ENCODE results near the gene SLC25A30.

Gene SLC25A30

DNA sequence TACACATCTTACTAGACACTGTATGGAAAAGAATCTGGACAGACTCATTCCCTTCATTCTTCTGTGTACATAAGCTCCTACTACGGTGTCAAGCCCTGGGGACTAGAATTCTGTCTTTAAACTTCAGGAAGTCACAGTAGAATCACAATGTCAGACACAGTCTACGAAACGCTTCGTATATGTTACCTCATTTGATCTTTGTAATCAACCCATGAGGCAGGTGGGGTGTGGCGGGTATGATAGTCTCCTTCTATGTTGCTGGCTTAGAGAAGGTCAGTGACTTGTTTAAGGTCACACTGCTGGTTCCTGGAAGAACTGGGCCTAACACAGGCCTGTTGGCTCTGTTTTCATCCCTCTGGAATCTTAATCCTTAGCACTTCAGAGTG is 45.0 kb downstream of the SLC25A30 start:
- peaks cover 18% of the 10 kb centered on the region for H3K4me1 Mint-ChIP-seq
- H3K36me3 Mint-ChIP-seq (ENCODE audit: low read depth): peaks cover 2% of the 10 kb centered on the region
- H3K27me3 Mint-ChIP-seq: no peaks in the 10 kb centered on the region
- no peak for ATAC-seq
- H3K27ac Mint-ChIP-seq: no peak overlapping the region
- no peaks in the 10 kb centered on the region for H3K9me3 Mint-ChIP-seq
- no peak overlapping the region for H3K4me3 Mint-ChIP-seq
- no peak for DNase-seq

DNA sequence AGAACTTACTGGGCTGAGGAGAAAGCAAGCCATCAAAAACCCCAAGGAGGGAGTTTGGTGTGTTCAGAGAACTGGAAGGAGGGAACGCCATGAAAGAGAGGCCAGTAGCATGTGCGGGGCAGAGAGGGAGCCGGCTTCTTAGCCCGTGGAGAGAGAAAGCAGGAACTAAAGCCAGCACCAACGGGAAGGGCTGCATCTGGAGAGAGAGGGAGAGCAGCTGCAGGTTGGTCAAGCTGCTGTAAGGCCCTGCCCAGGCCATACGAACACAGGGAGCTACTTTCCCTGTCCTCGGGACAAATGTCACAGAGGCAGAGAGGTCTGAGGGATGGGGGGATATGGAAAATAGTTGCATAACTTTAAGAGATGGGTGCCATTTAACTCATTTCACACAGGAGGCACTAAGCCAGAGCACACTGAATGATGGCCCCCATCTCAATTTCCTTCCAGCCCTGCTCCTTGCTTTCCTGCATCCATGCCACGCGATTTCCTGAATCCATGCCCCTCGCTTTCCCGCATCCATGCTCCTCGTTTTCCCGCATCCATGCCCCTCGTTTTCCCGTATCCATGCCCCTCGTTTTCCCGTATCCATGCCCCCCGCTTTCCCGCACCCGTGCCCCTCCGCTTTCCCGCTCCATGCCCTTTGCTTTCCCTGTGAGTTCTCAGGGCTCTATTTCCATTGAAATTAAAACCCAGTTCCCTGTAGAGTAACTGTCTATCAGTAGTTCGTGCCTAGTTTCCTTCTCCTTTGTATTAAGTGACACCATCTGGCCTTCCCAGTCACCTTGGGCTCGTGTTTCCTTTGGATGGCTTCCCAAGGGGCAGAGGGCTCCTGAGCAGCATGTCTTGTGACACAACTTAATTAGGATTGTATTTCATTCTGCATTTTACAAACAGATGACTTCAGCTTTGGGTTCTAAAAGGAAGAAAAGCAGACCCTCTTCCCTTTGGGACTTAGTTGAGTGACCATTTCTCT is 45.7 kb downstream of the SLC25A30 start:
- no peak for DNase-seq
- no peak for ATAC-seq
- Mint-ChIP-seq H3K9me3 (no peaks in the 10 kb centered on the region), H3K36me3 (ENCODE audit: low read depth) (peaks cover 2% of the 10 kb centered on the region), H3K4me3 (no peak overlapping the region), H3K27ac (no peak overlapping the region), H3K27me3 (no peaks in the 10 kb centered on the region), H3K4me1 (peaks cover 25% of the 10 kb centered on the region)

- Mint-ChIP-seq H3K27ac (no peak overlapping the region), H3K9me3 (no peaks in the 10 kb centered on the region), H3K4me3 (no peak overlapping the region), H3K4me1 (peaks cover 34% of the 10 kb centered on the region), H3K36me3 (ENCODE audit: low read depth) (peaks cover 2% of the 10 kb centered on the region), H3K27me3 (no peaks in the 10 kb centered on the region)
- DNase-seq: peak; percentile 66
- peak; percentile 13 for ATAC-seq
Observed at GRCh38 chr13:45370922-45371406, 47.2 kb downstream of the SLC25A30 start.

GRCh38 chr13:45369116-45369515 is 49.1 kb downstream of the SLC25A30 start:
- Mint-ChIP-seq H3K4me1 (peaks cover 43% of the 10 kb centered on the region), H3K27ac (no peak overlapping the region), H3K27me3 (no peaks in the 10 kb centered on the region), H3K36me3 (ENCODE audit: low read depth) (peaks cover 6% of the 10 kb centered on the region), H3K4me3 (no peak overlapping the region), H3K9me3 (no peaks in the 10 kb centered on the region)
- ATAC-seq: no peak
- DNase-seq: no peak

GRCh38 chr13:45368571-45368970 is 49.6 kb downstream of the SLC25A30 start:
- ATAC-seq: no peak
- no peak overlapping the region for H3K4me3 Mint-ChIP-seq
- no peak for DNase-seq
- peaks cover 11% of the 10 kb centered on the region for H3K36me3 Mint-ChIP-seq (ENCODE audit: low read depth)
- H3K9me3 Mint-ChIP-seq: no peaks in the 10 kb centered on the region
- H3K27ac Mint-ChIP-seq: peak overlapping the region; percentile 80
- no peaks in the 10 kb centered on the region for H3K27me3 Mint-ChIP-seq
- H3K4me1 Mint-ChIP-seq: peaks cover 49% of the 10 kb centered on the region

DNA sequence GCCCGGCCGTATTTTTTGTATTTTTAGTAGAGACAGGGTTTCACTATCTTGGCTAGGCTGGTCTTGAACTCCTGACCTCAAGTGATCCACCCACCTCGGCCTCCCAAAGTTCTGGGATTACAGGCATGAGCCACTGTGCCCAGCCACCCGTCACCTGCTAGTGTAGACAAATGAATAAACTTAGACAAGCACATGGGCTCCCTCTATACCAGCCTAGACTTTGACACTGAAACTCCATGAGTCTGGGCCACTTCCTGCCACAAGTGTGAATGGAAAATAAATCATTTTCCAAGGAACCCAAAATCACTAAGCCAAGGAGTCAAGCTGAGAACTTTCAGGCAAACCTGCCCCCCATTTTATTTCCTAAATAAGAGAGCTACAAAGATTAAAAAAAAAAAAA is 50.2 kb downstream of the SLC25A30 start:
- no peak overlapping the region for H3K4me3 Mint-ChIP-seq
- DNase-seq (no peak), ATAC-seq (peak; percentile 21)
- peak overlapping the region; percentile 80 for H3K27ac Mint-ChIP-seq
- peaks cover 52% of the 10 kb centered on the region for H3K4me1 Mint-ChIP-seq
- peaks cover 13% of the 10 kb centered on the region for H3K36me3 Mint-ChIP-seq (ENCODE audit: low read depth)
- no peaks in the 10 kb centered on the region for H3K9me3 Mint-ChIP-seq
- no peaks in the 10 kb centered on the region for H3K27me3 Mint-ChIP-seq

DNA sequence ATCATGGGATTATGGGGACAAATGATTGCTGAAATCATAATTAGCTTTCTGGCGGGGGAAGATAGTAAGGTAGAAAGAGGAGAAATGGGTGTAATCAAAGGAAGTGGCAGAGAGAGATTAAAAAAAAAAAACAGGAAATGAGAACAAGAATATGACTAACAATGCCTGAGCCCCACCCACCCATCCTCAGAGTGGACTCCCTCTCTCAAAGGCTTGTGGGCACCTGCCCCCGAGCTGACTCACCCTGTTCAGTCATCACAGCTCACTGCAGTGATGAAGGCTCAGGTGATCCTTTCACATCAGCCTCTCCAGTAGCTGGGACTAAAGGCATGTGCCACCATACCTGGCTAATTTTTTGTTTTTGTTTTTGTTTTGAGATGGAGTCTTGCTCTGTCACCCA is 50.8 kb downstream of the SLC25A30 start:
- Mint-ChIP-seq H3K4me3 (peak overlapping the region; percentile 25), H3K4me1 (peaks cover 59% of the 10 kb centered on the region), H3K9me3 (no peaks in the 10 kb centered on the region), H3K27me3 (no peaks in the 10 kb centered on the region), H3K27ac (peak overlapping the region; percentile 80), H3K36me3 (ENCODE audit: low read depth) (peaks cover 17% of the 10 kb centered on the region)
- ATAC-seq (peak; percentile 99), DNase-seq (peak; percentile 87)

GRCh38 chr13:45365558-45365885 is 52.7 kb downstream of the SLC25A30 start:
- ATAC-seq (no peak), DNase-seq (no peak)
- peaks cover 58% of the 10 kb centered on the region for H3K4me1 Mint-ChIP-seq
- H3K27me3 Mint-ChIP-seq: no peaks in the 10 kb centered on the region
- H3K27ac Mint-ChIP-seq: peak overlapping the region; percentile 20
- H3K36me3 Mint-ChIP-seq (ENCODE audit: low read depth): peaks cover 25% of the 10 kb centered on the region
- no peak overlapping the region for H3K4me3 Mint-ChIP-seq
- H3K9me3 Mint-ChIP-seq: no peaks in the 10 kb centered on the region

DNA sequence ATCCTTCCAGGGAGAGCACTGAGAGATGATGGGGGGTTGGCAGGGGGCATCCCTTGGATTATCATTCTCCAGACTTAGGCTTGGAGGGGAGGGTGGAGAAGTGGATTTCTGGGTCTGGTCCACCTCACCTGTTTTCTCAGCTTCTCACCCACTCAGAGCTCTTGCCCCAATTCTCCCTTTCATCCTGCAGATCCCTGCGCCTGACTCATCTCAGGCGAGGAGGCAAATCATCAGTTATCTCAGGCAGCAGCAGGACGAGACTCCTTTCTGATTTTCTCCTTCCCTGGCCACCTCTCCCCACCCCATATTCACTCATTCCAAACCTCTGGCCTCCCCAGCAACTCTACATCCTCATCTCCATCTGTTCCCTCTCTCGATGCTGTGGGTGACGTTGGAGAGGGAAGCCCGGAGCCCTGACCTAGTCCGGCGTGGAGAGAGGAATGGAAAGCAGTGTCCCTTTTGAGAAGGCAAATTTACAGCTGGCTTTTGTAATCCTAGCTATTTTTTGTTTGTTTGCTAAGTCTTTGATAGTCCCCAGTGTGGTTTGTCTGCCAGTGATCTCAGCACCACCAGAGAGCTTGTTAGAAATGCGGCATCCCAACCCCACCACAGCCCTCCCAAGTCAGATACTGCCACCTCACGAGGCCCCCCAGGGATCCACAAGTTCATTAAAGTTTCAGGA is 53.2 kb downstream of the SLC25A30 start:
- H3K9me3 Mint-ChIP-seq: no peaks in the 10 kb centered on the region
- H3K4me3 Mint-ChIP-seq: no peak overlapping the region
- peaks cover 58% of the 10 kb centered on the region for H3K4me1 Mint-ChIP-seq
- no peak for ATAC-seq
- no peak for DNase-seq
- H3K27ac Mint-ChIP-seq: peak overlapping the region; percentile 20
- H3K27me3 Mint-ChIP-seq: no peaks in the 10 kb centered on the region
- peaks cover 30% of the 10 kb centered on the region for H3K36me3 Mint-ChIP-seq (ENCODE audit: low read depth)

- Mint-ChIP-seq H3K4me1 (peaks cover 46% of the 10 kb centered on the region), H3K9me3 (no peaks in the 10 kb centered on the region), H3K27me3 (no peaks in the 10 kb centered on the region), H3K27ac (no peak overlapping the region), H3K4me3 (no peak overlapping the region), H3K36me3 (ENCODE audit: low read depth) (peaks cover 39% of the 10 kb centered on the region)
- DNase-seq: peak; percentile 22
- ATAC-seq: no peak
Observed at GRCh38 chr13:45362939-45363338, 55.2 kb downstream of the SLC25A30 start.

DNA sequence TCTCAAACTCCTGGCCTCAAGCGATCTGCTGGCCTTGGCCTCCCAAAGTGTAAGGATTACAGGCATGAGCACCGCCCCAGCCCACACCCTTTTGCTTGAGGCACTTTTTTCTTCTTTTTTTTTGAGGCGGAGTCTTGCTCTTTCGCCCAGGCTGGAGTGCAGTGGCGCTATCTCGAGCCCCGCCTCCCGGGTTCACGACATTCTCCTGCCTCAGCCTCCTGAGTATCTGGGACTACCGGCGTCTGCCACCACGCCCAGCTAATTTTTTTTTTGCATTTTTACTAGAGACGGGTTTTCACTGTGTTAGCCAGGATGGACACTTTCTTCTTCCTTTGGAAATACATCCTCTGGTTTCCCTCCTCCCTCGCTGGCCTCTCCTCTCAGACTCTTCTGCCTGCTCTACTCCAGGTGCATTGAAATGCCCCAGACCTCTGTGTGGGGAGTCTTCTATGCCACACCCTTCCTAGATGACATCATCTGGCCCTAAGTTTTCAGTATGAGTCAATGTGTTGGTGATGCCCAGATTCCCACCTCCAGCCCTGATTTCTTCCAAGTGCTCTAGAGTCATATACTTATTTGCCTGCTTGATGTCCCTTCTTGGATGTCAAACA is 56.5 kb downstream of the SLC25A30 start:
- Mint-ChIP-seq H3K4me1 (peaks cover 42% of the 10 kb centered on the region), H3K36me3 (ENCODE audit: low read depth) (peaks cover 45% of the 10 kb centered on the region), H3K27me3 (no peaks in the 10 kb centered on the region), H3K4me3 (no peak overlapping the region), H3K9me3 (no peaks in the 10 kb centered on the region), H3K27ac (peak overlapping the region; percentile 30)
- DNase-seq: no peak
- peak; percentile 42 for ATAC-seq

GRCh38 chr13:45356966-45357672 is 61.1 kb downstream of the SLC25A30 start:
- ATAC-seq: peak; percentile 38
- peak overlapping the region; percentile 17 for H3K27ac Mint-ChIP-seq
- H3K9me3 Mint-ChIP-seq: no peaks in the 10 kb centered on the region

DNA sequence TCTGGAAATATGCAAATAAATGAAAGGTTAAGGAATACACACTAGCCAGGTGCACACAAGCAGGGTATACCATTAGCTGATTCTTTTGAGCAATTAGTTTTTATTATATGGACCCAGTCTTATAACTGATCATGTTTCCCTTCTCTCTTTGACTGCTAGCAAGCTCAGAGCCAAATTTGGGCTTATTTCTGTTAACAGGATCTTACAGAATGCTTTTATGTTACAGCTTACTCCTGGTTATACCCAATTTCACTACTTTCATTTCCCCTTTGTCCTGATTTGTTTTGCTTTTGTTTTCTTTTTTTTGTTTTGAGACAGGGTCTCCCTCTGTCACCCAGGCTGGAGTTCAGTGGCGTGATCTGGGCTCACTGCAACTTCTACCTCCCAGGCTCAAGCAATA is 64.3 kb downstream of the SLC25A30 start:
- H3K36me3 Mint-ChIP-seq (ENCODE audit: low read depth): peaks cover 35% of the 10 kb centered on the region
- no peak overlapping the region for H3K27ac Mint-ChIP-seq
- H3K4me1 Mint-ChIP-seq: peaks cover 9% of the 10 kb centered on the region
- H3K4me3 Mint-ChIP-seq: no peak overlapping the region
- DNase-seq (no peak), ATAC-seq (no peak)
- H3K27me3 Mint-ChIP-seq: no peaks in the 10 kb centered on the region
- H3K9me3 Mint-ChIP-seq: no peaks in the 10 kb centered on the region

More at GRCh38 chr13:45356966-45357672, 61.1 kb downstream of the SLC25A30 start:
- Mint-ChIP-seq H3K27me3 (no peaks in the 10 kb centered on the region), H3K36me3 (ENCODE audit: low read depth) (peaks cover 38% of the 10 kb centered on the region), H3K4me1 (peaks cover 14% of the 10 kb centered on the region), H3K4me3 (no peak overlapping the region)
- no peak for DNase-seq

- Mint-ChIP-seq H3K27ac (no peak overlapping the region), H3K4me3 (no peak overlapping the region), H3K36me3 (ENCODE audit: low read depth) (peaks cover 32% of the 10 kb centered on the region), H3K27me3 (no peaks in the 10 kb centered on the region), H3K4me1 (peaks cover 6% of the 10 kb centered on the region), H3K9me3 (no peaks in the 10 kb centered on the region)
- no peak for DNase-seq
- no peak for ATAC-seq
Observed at GRCh38 chr13:45352031-45352430, 66.1 kb downstream of the SLC25A30 start.
